Duodenal mucosa (tissue), 2 donors: ENCODE measurements around the gene AGAP3.

Source experiments
- H3K27ac ChIP-seq: one replicate; pipeline ENCODE4 v1.7.0; 2013; ENCODE audit warnings: low read depth, low read length
- H3K27me3 ChIP-seq, 2 donors: one replicate each; pipeline ENCODE4 v1.7.0; 2013; ENCODE audit warnings: low read length in 2 of 2, control low read depth in 1 of 2; ENCODE audit not compliant: insufficient read depth in 2 of 2, control insufficient read depth in 1 of 2
- H3K36me3 ChIP-seq, 2 donors: one replicate each; pipeline ENCODE4 v1.7.0; 2013; ENCODE audit warnings: low read length in 2 of 2, control low read depth in 1 of 2; ENCODE audit not compliant: insufficient read depth in 2 of 2, control insufficient read depth in 1 of 2
- H3K4me1 ChIP-seq, 2 donors: one replicate each; pipeline ENCODE4 v1.7.0; 2013; ENCODE audit warnings: low read length in 2 of 2, control low read depth in 1 of 2; ENCODE audit not compliant: insufficient read depth in 2 of 2, control insufficient read depth in 1 of 2
- H3K4me3 ChIP-seq, 2 donors: one replicate each; pipeline ENCODE4 v1.7.0; 2013; ENCODE audit warnings: low read length in 2 of 2, low read depth in 1 of 2
- H3K9ac ChIP-seq, 2 donors: one replicate each; pipeline ENCODE4 v1.7.0; 2013; ENCODE audit warnings: low read length in 2 of 2, low read depth in 1 of 2
- H3K9me3 ChIP-seq, 2 donors: one replicate each; pipeline ENCODE4 v1.7.0; 2013; ENCODE audit warnings: low read length in 2 of 2, control low read depth in 1 of 2; ENCODE audit not compliant: control insufficient read depth in 1 of 2

The AGAP3 gene

DNA sequence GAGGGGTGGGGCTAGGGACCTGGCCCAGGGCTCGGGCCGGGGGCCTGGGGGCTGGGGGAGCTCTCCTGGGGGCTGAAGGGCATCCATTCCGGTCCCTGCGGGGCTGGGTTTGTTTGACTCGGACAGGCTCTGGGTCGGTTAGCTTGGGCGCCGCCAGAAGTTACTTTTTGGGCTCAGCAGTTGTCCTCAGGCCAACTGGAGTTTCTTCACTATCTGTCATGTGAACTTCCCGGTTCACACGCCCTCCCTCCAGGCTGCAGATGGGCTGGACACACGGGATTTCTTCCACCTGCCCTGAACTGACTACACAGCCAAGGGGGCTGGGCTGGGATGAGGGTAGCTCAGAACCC lies 23.1 kb upstream of the AGAP3 start:
- Histone ChIP-seq H3K4me1 (peaks cover 30 to 31% of the 10 kb centered on the region in 2 donors), H3K9me3 (no peaks in the 10 kb centered on the region), H3K36me3 (peaks cover 19 to 36% of the 10 kb centered on the region in 2 donors), H3K27ac (no peak overlapping the region), H3K9ac (peak overlapping the region in 1 of 2 donors; percentile 48), H3K4me3 (peak overlapping the region in 1 of 2 donors; percentile 61), H3K27me3 (no peaks in the 10 kb centered on the region)

DNA sequence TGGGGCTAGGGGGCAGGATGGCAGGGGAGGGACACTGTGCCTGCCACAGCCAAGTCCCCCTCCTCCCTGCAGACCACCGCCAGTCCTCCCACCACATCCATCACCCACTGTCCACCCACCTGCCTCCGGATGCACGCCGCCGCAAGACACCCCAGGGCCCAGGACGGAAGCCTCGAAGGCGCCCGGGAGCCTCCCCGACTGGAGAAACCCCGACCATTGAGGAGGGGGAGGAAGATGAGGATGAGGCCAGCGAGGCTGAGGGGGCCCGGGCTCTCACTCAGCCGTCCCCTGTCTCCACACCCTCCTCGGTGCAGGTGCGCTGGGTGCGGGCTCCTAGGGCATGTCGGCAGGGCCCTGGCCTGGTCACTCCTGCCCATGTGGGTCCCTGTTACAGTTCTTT lies 21.8 kb upstream of the AGAP3 start:
- Histone ChIP-seq H3K9me3 (no peaks in the 10 kb centered on the region), H3K4me1 (peaks cover 20 to 21% of the 10 kb centered on the region in 2 donors), H3K9ac (no peak overlapping the region), H3K27ac (no peak overlapping the region), H3K4me3 (no peak overlapping the region), H3K27me3 (no peaks in the 10 kb centered on the region), H3K36me3 (peaks cover 24 to 44% of the 10 kb centered on the region in 2 donors)

GRCh38 chr7:151064993-151065392 lies 21.3 kb upstream of the AGAP3 start:
- H3K9ac ChIP-seq: no peak overlapping the region
- peaks cover 28 to 49% of the 10 kb centered on the region in 2 donors for H3K36me3 ChIP-seq
- H3K27ac ChIP-seq: no peak overlapping the region
- no peaks in the 10 kb centered on the region for H3K9me3 ChIP-seq
- H3K4me3 ChIP-seq: no peak overlapping the region
- H3K4me1 ChIP-seq: peaks cover 19 to 21% of the 10 kb centered on the region in 2 donors
- no peaks in the 10 kb centered on the region for H3K27me3 ChIP-seq

DNA sequence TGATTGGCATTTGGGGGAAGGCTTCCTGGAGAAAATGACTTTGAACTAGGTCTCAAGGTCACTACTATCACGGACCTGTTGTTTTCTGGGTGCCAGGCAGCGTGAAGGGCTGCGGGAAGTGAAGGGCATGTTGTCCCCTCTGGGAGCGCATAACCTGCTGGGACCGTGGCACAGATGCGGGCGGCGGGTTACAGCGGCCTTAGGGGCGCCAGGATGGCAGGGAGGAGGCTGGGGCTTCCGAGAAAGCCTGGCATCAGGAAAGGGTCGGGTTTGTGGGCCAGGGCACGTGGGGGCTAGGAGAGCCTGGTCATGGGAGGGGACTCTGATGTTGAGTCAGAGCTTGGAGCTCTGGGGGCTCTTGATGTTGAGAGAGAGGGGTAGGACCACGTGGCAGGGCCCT lies 20.8 kb upstream of the AGAP3 start:
- peaks cover 32 to 54% of the 10 kb centered on the region in 2 donors for H3K36me3 ChIP-seq
- no peaks in the 10 kb centered on the region for H3K9me3 ChIP-seq
- peaks cover 13 to 17% of the 10 kb centered on the region in 2 donors for H3K4me1 ChIP-seq
- H3K27me3 ChIP-seq: no peaks in the 10 kb centered on the region
- H3K9ac ChIP-seq: no peak overlapping the region
- H3K4me3 ChIP-seq: no peak overlapping the region
- H3K27ac ChIP-seq: no peak overlapping the region

GRCh38 chr7:151066273-151066974 lies 19.9 kb upstream of the AGAP3 start:
- Histone ChIP-seq H3K36me3 (peaks cover 34 to 63% of the 10 kb centered on the region in 2 donors), H3K4me1 (peaks cover 4 to 8% of the 10 kb centered on the region in 2 donors), H3K9me3 (no peaks in the 10 kb centered on the region), H3K27ac (no peak overlapping the region), H3K9ac (no peak overlapping the region), H3K4me3 (no peak overlapping the region), H3K27me3 (no peaks in the 10 kb centered on the region)

DNA sequence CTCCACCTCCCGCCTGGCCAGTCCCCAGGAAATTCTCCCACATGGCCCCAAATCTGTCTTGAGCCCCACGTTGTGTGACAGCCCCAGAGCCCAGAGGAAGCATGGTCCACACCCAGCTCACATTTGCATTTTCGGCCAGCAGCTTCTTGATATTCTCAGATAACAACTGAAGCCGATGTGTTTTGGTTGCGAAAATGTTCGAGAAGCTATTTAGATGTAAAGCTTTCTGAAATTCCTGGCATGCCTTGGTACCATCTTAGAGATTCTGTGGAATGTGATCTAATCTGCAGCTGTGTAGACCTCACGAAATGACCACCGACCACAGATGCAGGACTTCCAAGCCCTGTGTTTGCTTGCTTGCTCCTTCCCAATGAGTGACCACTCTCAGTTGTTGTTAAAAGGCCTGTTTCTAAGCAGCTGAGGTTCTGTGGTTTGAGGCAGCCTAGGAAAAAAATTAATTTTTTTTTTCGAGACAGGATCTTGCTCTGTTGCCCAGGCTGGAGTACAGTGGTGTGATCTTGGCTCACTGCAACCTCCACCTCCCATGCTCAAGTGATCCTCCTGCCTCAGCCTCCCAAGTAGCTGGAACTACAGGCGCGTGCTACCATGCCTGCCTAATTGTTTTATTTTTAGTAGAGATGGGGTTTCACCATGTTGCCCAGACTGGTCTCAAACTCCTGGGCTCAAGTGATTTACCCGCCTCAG lies 18.1 kb upstream of the AGAP3 start:
- H3K4me3 ChIP-seq: no peak overlapping the region
- H3K9ac ChIP-seq: no peak overlapping the region
- H3K9me3 ChIP-seq: no peaks in the 10 kb centered on the region
- H3K27ac ChIP-seq: no peak overlapping the region
- no peaks in the 10 kb centered on the region for H3K4me1 ChIP-seq
- H3K27me3 ChIP-seq: no peaks in the 10 kb centered on the region
- peaks cover 34 to 76% of the 10 kb centered on the region in 2 donors for H3K36me3 ChIP-seq

- Histone ChIP-seq H3K4me1 (no peaks in the 10 kb centered on the region), H3K27me3 (no peaks in the 10 kb centered on the region), H3K27ac (no peak overlapping the region), H3K9ac (no peak overlapping the region), H3K9me3 (no peaks in the 10 kb centered on the region), H3K36me3 (peaks cover 37 to 84% of the 10 kb centered on the region in 2 donors), H3K4me3 (no peak overlapping the region)
Observed at GRCh38 chr7:151069841-151070573, 16.3 kb upstream of the AGAP3 start.

- no peaks in the 10 kb centered on the region for H3K27me3 ChIP-seq
- no peak overlapping the region for H3K27ac ChIP-seq
- H3K4me1 ChIP-seq: no peaks in the 10 kb centered on the region
- peaks cover 37 to 84% of the 10 kb centered on the region in 2 donors for H3K36me3 ChIP-seq
- H3K9ac ChIP-seq: no peak overlapping the region
- no peaks in the 10 kb centered on the region for H3K9me3 ChIP-seq
- no peak overlapping the region for H3K4me3 ChIP-seq
Observed at GRCh38 chr7:151070574-151070960, 15.7 kb upstream of the AGAP3 start.

DNA sequence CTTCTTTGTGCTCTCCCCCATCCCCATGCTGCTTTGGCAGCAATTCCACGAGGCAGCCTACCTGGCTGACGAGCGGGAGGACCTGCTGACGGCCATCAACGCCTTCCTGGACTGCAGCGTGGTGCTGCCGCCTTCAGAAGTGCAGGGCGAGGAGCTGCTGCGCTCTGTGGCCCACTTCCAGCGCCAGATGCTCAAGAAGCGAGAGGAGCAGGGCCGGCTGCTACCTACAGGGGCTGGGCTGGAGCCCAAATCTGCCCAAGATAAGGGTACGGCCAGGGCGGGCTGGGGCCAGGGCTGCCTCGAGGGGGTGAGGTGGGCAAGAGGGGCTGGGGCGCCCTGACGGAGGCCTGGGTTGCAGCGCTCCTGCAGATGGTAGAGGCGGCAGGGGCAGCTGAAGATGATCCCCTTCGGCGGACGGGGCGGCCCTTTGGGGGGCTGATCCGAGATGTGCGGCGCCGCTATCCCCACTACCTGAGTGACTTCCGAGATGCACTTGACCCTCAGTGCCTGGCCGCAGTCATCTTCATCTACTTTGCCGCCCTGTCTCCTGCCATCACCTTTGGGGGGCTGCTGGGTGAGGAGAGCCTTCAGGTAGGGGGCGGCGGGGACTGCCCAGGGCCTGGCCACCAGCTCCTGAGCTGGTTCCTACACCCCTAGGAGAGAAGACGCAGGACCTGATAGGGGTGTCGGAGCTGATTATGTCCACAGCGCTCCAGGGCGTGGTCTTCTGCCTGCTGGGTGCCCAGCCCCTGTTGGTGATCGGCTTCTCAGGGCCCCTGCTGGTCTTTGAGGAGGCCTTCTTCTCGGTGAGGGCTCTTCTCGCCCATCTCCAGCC lies 15.0 kb upstream of the AGAP3 start:
- Histone ChIP-seq H3K27ac (no peak overlapping the region), H3K36me3 (peaks cover 37 to 84% of the 10 kb centered on the region in 2 donors), H3K27me3 (no peaks in the 10 kb centered on the region), H3K4me1 (no peaks in the 10 kb centered on the region), H3K9me3 (no peaks in the 10 kb centered on the region), H3K4me3 (no peak overlapping the region), H3K9ac (no peak overlapping the region)
